ENCODE results near the gene CBLB.

CBLB gene

DNA sequence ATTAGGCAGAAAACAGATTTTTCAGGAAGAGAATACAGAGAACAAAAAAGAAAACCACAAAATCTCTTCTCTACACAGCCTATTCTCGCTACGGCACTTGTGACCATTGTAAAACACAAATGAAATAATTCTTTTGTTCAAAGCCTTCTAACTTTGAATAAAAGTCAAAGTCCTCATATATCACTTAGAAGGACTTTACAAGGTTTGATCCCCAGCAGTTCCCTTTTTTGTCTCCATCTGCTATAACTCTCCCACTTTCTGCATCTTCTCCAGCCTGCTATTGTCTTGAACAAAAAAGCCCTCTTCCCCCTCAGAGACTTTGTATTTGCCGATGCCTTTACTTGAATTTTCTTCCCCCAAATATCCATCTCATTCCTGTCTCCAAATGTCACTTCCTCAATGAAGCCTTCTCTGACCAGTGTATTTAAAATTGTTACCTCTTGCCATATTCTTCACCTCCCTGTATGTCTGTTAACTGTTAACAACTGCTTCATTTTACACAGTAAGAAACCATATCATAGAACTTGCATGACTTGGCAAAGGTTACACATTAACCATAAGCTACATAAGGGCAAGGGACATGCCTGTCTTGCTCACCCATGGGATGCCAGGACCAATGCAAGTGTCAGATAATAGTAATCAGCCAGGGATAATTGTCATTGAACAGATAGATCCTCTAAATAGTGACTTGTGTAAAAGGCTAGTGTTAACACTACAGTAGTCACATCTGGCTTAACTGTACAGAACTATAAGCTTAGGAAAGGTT, 122.4 kb downstream of the CBLB start:
- Histone ChIP-seq H3K4me1 (peaks cover 0 to 28% (median 23%) of the 10 kb centered on the region in 4 donors), H3K27ac (peak overlapping the region; percentile 46 to 47), H3K4me3 (no peak overlapping the region), H3K27me3 (no peaks in the 10 kb centered on the region), H3K36me3 (peaks cover 0 to 12% (median 7%) of the 10 kb centered on the region in 3 donors), H3K9me3 (no peaks in the 10 kb centered on the region)
- intact Hi-C loops (cut with DNase I; ENCODE audit: low total_unique reads): no loop called here
- TF ChIP-seq, protein P1, sequence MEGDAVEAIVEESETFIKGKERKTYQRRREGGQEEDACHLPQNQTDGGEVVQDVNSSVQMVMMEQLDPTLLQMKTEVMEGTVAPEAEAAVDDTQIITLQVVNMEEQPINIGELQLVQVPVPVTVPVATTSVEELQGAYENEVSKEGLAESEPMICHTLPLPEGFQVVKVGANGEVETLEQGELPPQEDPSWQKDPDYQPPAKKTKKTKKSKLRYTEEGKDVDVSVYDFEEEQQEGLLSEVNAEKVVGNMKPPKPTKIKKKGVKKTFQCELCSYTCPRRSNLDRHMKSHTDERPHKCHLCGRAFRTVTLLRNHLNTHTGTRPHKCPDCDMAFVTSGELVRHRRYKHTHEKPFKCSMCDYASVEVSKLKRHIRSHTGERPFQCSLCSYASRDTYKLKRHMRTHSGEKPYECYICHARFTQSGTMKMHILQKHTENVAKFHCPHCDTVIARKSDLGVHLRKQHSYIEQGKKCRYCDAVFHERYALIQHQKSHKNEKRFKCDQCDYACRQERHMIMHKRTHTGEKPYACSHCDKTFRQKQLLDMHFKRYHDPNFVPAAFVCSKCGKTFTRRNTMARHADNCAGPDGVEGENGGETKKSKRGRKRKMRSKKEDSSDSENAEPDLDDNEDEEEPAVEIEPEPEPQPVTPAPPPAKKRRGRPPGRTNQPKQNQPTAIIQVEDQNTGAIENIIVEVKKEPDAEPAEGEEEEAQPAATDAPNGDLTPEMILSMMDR (IDR thresholded peaks at IDR 0.05): no peak
- no peak for DNase-seq

- intact Hi-C loops (cut with DNase I; ENCODE audit: low total_unique reads): no loop called here
- Histone ChIP-seq H3K27me3 (no peaks in the 10 kb centered on the region), H3K4me1 (peaks cover 0 to 28% (median 23%) of the 10 kb centered on the region in 4 donors), H3K4me3 (no peak overlapping the region), H3K36me3 (peaks cover 3 to 21% (median 7%) of the 10 kb centered on the region in 3 donors), H3K27ac (no peak overlapping the region), H3K9me3 (no peaks in the 10 kb centered on the region)
- TF ChIP-seq, protein P1 (IDR thresholded peaks at IDR 0.05): no peak
- DNase-seq: no peak
Measured at GRCh38 chr3:105745046-105745445, 123.8 kb downstream of the CBLB start.

DNA sequence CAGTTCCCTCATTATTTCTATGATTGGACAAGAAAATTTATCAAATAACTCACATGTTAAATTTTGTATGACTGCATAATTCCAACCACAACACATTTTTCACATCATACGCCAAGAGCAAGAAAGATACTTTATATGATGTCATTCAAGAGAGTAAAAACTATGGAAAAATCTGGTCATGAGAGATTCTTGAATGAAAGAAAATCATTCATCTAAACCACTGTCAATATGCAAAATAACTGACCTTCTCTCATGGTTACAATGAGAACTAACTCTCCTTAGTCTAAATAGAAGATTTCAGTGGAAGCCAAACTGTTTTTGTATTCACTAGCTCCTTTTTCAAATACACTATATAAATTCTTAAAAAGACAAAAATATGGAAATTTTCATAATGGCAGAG, 124.6 kb downstream of the CBLB start:
- intact Hi-C loops (cut with DNase I; ENCODE audit: low total_unique reads): no loop called here
- H3K4me1 ChIP-seq: peaks cover 0 to 27% (median 22%) of the 10 kb centered on the region in 4 donors
- no peak for DNase-seq
- H3K27ac ChIP-seq: no peak overlapping the region
- TF ChIP-seq, protein P1 (IDR thresholded peaks at IDR 0.05): no peak
- H3K4me3 ChIP-seq: no peak overlapping the region
- H3K36me3 ChIP-seq: peaks cover 7 to 23% (median 11%) of the 10 kb centered on the region in 3 donors
- no peaks in the 10 kb centered on the region for H3K27me3 ChIP-seq
- H3K9me3 ChIP-seq: no peaks in the 10 kb centered on the region

GRCh38 chr3:105733356-105733755, 135.5 kb downstream of the CBLB start:
- intact Hi-C loops (cut with DNase I; ENCODE audit: low total_unique reads): loop anchor here (10.0 kb wide), 1 partner anchor 131 kb away; the partner anchor contains the start of gene CBLB
- peaks cover under 1 to 29% (median 10%) of the 10 kb centered on the region in 3 donors for H3K36me3 ChIP-seq
- peaks cover 0 to 28% (median 13%) of the 10 kb centered on the region in 4 donors for H3K4me1 ChIP-seq
- no peaks in the 10 kb centered on the region for H3K9me3 ChIP-seq
- no peaks in the 10 kb centered on the region for H3K27me3 ChIP-seq
- no peak overlapping the region for H3K27ac ChIP-seq
- TF ChIP-seq, protein P1 (IDR thresholded peaks at IDR 0.05): no peak
- H3K4me3 ChIP-seq: no peak overlapping the region
- no peak for DNase-seq

DNA sequence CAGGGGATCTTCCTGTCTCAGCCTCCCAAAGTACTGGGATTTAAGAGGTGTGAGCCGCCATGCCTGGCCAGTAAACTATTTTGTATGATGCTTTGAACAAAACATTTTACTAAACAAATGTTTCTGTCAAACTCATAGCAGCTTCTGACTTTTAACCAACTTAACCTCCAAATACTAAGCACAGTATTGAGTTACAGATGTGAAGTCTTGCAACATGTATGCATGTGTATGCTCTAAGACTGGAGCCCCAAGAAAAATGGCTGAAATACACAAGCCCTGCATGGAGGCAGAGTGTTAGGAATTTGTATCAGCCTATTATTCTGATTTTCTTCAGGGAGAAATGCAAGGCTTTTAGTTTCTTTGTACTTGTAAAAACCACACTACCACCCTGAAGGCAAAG, 137.1 kb downstream of the CBLB start:
- no peak overlapping the region for H3K27ac ChIP-seq
- no peaks in the 10 kb centered on the region for H3K27me3 ChIP-seq
- H3K4me1 ChIP-seq: peaks cover 0 to 30% (median 13%) of the 10 kb centered on the region in 4 donors
- H3K36me3 ChIP-seq: peaks cover 10 to 41% (median 25%) of the 10 kb centered on the region in 3 donors
- H3K4me3 ChIP-seq: no peak overlapping the region
- TF ChIP-seq, protein P1 (IDR thresholded peaks at IDR 0.05): no peak
- no peak for DNase-seq
- intact Hi-C loops (cut with DNase I; ENCODE audit: low total_unique reads): loop anchor here (10.0 kb wide), 1 partner anchor 133 kb away; the partner anchor contains the start of gene CBLB
- no peaks in the 10 kb centered on the region for H3K9me3 ChIP-seq

Data from tibial artery (tissue), 4 donors.